HG03520 (cell line): ENCODE results near the gene KCTD2.
A peak's percentile ranks its signal among the peaks of the same experiment; 100 is the strongest.
"Not testable (repeated sequence)": the region's sequence is repeated elsewhere in the genome, so short reads cannot be mapped to it uniquely, and the experiment has no call there.

Source experiments
- ATAC-seq: cut with Tn5 transposase; IDR thresholded peaks from one replicate; pipeline ENCODE4 v1.9.1; 2021; ENCODE audit warnings: mild to moderate bottlenecking, moderate library complexity; ENCODE audit not compliant: unreplicated experiment

The KCTD2 gene, protein sequence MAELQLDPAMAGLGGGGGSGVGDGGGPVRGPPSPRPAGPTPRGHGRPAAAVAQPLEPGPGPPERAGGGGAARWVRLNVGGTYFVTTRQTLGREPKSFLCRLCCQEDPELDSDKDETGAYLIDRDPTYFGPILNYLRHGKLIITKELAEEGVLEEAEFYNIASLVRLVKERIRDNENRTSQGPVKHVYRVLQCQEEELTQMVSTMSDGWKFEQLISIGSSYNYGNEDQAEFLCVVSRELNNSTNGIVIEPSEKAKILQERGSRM

DNA sequence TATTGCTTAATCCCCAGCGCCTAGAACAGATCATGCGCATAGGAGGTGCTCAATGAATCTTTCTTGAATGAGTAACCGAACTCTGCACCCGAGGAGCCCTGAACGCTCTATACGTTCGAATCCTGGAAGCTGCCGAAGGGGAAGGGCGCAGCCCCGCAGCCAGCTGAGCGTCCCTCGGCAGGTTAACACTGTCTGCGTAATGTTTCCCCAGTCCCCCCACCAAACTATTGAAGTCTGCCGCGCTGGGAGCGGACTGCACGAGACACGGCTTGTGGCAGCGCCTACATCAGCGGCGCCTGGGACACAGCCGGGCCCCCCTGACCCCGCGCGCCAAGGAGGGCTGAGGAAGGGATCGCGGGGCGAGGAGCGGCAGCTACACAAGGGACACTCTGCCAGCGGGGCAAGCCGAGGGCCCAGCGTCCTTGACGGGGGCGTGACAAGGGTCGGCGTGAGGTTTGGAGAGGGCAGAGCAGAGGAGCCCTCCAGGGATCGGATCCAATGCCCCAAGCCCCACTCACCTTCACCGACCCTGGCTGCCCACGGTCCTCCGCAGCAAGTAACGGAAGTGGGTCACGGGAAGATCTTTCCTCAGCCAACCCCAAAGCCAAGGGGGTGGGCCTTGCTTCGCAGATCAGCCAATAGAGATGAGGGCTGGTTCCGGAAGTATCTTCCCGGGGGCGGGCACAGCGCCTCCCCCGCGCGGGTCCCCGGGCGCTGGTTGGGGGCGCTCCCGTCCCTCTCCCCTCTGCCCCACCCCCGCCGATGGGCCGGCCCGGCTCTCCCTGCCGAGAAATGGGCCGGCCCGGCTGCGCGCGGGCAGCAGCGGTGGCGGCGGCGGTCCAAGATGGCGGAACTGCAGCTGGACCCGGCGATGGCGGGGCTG, at the start of gene KCTD2, which contains the start of gene ATP5PD:
Gene KCTD2, plus strand, starts transcription at position 819 of the 883 bp plus-strand sequence. Its CDS starts 26 bp downstream, at position 845.
Gene ATP5PD, minus strand, starts transcription at position 563 of the 883 bp plus-strand sequence. CDS start 4,319 bp downstream, outside the sequence.
- ATAC-seq = peak; percentile 89

DNA sequence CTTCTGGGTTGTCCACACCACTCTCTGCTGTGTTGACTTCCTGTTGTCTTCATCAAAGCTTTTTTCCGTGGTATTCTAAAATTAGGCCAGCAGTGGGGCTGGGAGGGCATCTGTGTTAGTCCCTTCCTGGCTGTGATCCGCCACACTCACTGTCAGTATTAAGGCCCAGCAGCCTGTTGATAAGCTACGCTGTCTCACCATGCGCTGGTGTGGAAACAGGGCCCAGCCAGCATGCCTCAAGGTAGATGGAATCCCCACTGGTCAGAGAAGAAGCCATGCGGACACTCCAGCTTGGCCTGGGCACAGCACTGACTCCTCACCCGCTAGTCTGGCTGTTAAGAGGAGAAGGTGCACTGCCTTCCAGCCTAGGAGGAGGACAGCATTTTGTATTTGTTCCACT, 48.2 kb upstream of the KCTD2 start:
- no peak for ATAC-seq

DNA sequence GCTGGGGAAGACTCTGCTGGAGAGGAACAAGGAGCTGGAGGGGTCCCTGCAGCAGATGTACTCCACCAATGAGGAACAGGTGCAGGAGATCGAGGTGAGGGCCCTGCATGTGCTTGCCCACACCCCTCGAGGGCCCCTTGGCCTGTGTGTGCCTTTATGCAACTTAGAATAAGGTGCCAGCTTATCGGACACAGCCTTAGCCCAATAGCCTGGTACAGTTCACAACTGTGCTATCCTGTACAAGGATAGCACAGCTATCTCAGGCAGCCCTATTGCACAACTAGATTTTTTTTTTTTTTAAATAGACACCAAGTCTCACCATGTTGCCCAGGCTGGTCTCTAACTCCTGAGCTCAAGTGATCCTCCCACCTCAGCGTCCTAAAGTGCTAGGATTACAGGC, 47.5 kb upstream of the KCTD2 start:
- no peak for ATAC-seq

DNA sequence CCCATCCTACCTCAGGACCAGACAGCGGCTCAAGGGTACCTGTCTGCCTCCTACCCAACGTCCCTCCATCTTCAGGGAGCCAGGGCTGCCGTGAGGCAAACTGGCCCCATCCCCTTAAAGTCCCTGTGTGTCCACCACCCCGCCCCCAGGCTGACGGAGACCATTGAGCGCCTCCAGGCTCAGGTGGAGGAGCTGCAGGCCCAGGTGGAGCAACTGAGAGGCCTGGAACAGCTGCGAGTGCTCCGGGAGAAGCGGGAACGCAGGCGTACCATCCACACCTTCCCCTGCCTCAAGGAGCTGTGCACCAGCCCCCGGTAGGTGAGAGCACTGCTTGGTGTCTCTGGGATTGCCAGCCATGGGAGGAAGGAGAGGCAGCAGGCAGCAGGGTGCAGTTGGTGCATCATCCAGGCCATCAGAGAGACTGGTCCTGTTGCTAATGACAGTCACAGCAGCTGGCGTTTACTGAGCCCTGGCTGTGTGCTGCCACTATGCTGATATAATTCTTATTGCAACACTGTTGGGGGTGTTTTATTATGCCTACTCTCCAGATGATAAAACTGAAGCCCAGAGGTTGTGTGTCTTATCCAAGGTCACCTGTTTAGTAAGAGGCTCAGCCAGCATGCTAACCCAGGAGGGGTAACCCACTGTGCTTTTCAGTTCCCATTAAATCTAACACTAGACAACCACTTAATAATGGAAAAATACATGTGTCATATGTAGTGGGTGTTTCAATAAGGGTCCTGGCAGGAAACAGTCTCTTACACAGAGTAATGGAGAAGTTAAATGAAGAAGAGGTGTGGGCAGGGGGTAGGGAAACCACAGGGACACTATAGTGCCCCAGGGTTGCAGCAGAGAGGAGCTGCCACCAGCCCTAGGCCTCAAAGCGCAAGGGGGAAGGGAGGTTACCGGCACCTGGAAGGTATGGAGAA, 44.8 kb upstream of the KCTD2 start:
- ATAC-seq = no peak

DNA sequence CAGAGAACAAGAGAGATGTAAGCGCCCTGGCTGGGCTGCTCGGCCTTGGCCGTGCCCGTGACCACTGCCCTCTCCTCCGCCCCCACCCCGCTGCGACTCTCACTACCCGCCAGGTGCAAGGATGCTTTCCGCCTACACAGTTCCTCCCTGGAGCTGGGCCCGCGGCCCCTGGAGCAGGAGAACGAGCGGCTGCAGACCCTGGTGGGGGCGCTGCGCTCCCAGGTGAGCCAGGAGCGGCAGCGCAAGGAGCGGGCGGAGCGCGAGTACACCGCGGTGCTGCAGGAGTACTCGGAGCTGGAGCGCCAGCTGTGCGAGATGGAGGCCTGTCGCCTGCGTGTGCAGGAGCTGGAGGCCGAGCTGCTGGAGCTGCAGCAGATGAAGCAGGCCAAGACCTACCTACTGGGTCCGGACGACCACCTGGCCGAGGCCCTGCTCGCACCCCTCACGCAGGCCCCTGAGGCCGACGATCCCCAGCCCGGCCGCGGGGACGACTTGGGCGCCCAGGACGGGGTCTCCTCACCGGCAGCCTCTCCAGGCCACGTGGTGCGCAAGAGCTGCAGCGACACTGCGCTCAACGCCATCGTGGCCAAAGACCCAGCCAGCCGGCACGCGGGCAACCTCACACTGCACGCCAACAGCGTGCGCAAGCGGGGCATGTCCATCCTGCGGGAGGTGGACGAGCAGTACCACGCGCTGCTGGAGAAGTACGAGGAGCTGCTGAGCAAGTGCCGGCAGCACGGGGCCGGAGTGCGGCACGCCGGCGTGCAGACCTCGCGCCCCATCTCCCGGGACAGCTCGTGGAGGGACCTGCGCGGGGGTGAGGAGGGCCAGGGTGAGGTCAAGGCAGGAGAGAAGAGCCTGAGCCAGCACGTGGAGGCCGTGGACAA, 43.7 kb upstream of the KCTD2 start:
- no peak for ATAC-seq

DNA sequence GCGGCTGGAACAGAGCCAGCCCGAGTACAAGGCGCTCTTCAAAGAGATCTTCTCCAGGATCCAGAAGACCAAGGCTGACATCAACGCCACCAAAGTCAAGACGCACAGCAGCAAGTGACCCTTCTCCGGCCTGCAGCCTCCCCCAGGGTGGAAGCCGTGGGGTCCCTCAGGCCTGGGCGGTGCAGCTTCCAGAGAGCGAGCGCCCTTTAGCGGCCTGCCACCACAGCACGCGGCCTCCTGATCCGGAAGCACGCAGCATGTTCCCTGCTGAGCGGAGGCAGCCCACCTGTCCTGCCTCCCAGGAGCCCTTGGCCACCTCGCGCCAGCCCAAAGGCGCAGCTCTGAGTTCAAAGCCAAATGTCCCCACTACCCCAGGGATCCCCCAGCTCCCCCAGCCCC, 43.1 kb upstream of the KCTD2 start:
- ATAC-seq = no peak

DNA sequence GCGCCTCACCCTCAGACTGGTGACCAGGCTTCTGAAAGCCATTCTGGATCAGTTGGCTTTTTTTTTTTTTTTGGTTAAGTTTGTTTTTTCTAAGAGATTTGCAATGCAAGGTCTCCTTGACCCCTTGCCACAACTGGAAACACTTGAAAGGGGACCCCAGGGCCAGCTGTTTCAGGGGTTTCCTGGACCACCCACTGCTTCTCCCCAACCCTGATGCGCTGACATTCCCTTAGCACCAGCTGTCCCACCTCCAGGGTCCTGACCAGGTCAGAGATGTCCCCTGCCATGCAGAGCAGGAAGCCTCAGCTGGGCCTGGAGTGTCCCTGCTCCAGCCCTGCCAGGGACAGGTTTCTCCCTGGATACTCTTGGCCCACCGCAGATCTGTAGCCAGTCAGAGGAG, 42.7 kb upstream of the KCTD2 start:
- ATAC-seq = no peak

DNA sequence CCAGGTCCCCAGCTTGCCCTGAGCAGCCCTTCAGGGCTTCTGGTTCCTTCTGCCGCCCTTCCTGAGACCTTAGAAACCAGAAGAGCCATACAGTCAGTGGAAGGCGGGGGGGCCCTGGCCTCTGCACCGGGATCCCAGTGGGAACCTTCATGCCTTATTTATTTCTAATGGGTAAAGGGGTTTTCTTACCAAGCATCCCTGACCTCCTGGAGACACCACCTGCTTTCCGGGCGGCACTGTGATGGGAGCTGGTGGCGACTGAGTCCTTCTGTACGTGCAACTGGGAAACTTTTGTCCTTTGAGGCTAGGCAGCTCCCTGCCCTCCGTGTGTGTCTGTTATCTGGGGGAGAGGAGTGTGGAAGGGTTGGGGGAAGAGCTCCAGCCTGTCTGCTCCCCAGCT, 41.7 kb upstream of the KCTD2 start:
- ATAC-seq = no peak

DNA sequence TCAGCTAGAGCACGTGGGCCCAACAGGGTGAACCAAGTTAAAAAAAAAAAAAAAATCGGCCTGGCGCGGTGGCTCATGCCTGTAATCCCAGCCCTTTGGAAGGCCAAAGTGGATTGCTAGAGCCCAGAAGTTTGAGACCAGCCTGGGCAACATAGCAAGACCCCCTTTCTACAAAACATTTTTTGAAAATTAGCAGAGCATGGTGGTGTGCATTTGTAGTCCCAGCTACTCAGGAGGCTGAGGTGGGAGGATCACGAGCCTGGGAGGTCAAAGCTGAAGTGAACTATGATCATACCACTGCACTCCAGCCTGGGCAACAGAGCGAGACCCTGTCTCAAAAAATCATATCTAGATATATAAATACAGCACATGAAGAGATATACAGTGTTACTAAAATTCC, 40.9 kb upstream of the KCTD2 start:
- ATAC-seq = not testable (repeated sequence)

DNA sequence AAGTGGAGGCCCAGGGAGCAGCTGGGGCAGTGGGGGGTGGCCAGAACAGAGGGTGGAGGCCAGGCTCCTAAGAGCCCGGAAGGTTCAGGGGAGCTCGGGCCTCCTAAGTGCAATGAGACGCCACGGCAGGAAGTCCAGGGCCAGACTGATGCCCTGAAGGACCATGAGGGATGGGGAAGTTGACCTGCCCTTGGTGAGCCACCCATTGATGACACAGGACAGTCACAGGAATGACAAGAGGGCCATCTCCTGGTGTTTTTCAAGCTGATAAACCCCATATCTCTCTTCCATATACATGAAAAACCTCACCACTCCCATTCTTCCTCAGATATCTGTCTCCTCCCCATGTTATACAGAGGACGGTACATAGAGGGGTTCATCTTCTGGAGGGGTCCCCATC, 40.4 kb upstream of the KCTD2 start:
- no peak for ATAC-seq

DNA sequence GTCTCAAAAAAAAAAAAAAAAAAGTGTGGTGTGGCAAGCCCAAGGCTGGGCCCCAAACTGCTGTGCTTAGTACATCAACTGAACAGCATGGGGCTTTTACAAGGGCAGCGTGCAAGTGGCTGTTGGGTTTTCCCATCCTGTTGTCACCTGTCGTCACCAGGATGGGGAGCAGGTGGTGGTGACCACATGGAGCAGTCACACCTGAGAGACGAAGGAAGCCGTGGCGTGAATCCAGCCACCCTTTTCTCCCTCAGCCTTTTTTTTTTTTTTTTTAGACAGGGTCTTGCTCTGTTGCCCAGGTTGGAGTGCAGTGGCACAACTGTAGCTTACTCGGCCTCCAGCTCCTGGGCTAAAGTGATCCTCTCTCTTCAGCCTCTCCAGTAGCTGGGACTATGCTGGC, 38.7 kb upstream of the KCTD2 start:
- no peak for ATAC-seq

DNA sequence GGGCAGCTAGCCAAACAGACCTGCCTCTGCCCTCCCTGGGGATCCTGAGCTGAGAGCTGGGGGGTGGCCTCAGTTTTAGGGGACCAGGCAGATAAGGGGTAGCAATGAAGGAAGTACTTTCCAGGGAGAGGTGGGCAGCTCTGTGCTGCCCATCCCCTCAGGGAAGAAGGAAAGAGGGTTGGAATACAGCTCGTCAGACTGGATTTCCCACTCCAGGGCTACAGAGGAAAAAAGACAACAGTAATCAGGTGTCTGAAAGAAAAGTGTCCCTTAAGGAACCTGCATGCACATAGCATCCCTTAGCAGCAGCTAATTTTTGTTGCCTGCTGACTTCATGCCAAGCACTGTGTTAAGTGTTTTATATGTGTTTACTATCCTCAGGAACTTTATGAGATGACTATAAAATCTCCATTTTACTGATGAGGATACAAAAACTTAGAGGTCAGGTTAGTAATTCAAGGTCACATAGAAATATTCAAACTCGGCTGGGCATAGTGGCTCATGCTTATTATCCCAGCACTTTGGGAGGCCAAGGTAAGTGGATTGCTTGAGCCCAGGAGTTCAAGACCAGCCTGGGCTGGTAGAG, 37.8 kb upstream of the KCTD2 start:
- no peak for ATAC-seq

DNA sequence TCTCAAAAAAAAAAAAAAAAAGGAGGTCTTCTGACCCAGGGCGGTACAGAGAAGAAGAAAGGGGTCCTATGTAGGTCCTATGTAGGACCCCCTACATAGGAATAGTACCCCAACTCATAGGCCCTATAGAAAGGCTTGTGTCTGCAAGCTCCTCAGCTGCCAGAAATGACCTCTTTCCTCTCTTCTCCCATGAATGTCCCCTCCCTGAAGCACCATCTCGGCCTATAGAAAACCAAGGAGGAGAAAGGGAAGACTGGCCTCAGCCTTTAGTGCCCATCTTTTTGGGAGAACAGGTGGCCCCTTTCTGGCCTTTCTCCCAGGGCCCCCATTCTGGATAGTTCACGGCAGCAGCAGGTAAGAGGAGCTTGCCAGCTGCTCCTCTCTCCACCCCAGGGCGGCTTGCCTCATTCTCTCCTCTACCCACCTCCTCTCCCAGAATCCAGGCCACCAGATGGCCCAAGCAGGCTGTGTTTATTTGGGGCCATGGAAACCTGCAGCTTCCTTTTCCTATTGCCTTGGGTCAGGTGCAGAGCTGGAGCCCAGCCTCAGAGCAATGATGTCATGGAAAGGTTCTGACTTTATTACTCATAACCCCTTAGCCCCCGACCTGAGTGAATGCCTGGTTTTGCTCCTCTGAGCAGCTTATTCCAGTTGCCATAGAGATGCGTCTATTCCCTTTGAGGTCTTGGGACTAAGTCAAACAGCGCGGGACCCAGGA, 36.2 kb upstream of the KCTD2 start:
- no peak for ATAC-seq

DNA sequence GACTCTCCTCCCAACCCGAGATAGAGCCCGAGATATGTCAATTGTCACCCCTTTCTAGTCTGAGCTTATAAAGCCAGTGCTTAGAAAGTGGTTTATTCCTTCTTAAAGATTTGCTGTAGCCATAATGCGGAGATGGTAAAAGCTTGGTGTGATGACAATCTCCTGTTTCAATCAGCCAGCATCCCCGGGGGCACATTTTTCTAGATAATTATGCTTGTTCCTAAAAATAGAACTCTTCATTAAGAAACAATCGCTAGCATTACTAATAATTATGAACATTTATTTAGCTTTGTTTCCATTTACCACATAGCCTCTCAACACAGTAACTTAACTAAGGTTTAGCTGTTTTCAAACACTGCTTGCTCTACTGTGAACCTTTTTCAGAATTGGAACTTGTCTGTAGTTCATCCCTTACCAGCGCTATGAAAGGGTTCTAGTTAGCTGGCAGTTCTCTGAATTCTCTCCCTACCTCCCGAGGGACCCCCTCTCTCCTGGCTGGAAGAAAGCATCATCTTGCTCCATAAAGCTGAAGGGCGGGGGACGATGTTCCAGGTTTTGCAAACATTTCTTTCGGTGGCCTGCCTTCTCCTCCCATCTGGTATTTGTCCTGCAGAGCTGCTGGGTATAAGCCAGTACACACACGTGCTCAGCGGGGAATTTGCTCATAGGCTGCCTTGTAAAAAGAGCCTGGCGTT, 35.5 kb upstream of the KCTD2 start:
- ATAC-seq = no peak

DNA sequence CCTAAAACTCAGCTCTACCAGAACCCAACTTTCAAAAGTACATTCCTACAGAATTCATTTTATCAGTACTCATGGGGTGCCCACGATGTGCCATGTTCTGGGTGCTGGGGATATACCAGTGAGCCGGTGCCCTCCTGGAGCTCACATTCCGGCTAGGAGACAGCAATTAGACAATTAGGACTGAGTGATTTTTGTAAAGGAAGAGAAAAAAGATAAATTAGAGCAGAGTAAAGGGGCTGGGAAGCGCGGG, 35.0 kb upstream of the KCTD2 start:
- ATAC-seq = no peak

DNA sequence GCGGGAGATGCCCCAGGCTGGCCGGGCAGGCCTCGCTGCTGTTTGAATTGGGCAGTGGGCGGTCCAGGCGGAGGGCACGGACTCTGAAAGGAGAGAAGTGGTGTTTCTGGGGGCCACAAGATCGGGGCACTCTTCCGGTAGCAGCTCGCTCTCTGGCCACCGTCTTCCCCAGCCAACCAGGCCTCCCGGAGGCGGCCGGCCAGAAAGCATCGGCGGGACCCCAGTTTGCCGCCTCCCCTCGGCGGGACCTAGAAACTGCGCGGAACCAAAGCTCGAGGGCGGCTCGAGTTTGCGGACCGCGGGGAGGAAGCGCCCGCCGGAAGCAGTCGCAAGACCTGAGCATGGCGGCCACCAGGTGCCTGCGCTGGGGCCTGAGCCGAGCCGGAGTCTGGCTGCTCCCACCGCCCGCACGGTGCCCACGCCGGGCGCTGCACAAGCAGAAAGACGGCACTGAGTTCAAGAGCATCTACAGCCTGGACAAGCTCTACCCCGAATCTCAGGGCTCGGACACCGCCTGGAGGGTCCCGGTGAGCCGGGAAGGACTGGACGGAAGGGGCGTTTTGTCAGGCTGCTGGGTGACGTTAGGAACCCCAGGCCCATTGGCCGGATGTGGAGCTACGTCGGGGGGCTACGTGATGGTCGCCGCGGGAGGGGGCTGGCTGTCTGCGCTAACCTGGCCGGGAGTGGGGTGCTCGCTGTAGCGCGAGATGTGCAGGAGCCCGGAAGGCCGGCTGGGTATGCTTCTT, 34.5 kb upstream of the KCTD2 start, which contains the start of gene MRPL58:
Gene MRPL58, plus strand, starts transcription at position 325 of the 746 bp plus-strand sequence. Its CDS starts 17 bp downstream, at position 342.
- peak; percentile 88 for ATAC-seq

DNA sequence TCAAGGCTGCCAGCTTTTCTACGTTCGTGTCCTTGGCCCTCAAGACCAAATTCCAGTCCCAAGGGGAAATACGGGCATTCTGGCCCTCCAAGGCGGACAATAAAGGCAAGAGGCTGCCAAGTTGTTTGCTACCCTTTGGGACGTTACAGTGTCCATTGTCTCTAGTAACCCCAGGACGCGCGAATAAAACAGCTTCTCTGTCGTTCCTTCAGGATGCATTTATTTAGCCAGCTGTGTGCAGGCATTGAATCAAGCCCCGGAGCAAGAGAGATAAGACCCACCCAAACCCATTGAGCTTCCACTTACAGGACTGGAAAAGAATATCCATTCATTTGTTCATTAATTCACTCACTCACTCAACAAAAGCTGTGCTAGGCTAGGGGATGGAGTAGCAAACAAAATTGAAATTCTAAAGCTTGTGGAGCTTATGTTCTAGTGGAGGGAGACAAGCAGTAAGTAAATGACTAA, 33.9 kb upstream of the KCTD2 start:
- ATAC-seq = no peak

DNA sequence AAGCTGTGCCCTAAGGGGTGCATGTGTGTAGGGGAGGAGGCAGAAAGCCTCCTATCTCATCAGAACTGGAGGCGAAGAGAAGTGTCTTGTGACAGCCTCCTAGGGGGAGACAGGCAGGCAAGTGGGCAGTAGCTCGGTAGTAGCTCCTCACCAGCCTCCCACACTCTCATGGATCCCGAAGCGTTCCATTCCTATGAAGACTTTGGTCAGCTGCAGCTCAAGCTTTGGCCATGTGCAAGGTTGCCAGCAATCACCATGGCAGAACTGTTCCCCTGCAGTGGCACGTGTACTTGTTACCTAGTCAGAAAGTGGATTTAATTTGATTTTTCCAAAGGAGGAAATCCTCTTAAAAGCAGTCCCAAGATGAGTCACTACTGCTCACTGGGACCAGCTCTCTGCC, 27.9 kb upstream of the KCTD2 start:
- ATAC-seq = no peak
